HCT116 (cell line): ENCODE measurements around the gene LRRN2.

Source experiments
- SP1 ChIP-seq: IDR thresholded peaks from 2 replicates; pipeline ENCODE4 v1.6.1; 2012; ENCODE audit warnings: low read depth
- TF ChIP-seq, protein P1 (sequence below), 3 experiments: fragments of 200-600 bp in 1 of 3; sonication (generic) in 1 of 3; IDR thresholded peaks in 2 of 3; conservative IDR thresholded peaks in 1 of 3; 2 replicates each; pipeline ENCODE4 v1.5.1; 2012 to 2017; ENCODE audit warnings: low read depth in 2 of 3, low read length in 2 of 3, antibody characterized with exemption in 1 of 3, borderline replicate concordance in 1 of 3, control low read depth in 1 of 3, mild to moderate bottlenecking in 1 of 3, mixed read lengths in 1 of 3, mixed run types in 1 of 3, moderate library complexity in 1 of 3; ENCODE audit not compliant: insufficient read depth in 1 of 3

GRCh38 chr1:204621996-204622395 lies 63.5 kb downstream of the LRRN2 start:
- no peak for TF ChIP-seq SP1
- TF ChIP-seq, protein P1, sequence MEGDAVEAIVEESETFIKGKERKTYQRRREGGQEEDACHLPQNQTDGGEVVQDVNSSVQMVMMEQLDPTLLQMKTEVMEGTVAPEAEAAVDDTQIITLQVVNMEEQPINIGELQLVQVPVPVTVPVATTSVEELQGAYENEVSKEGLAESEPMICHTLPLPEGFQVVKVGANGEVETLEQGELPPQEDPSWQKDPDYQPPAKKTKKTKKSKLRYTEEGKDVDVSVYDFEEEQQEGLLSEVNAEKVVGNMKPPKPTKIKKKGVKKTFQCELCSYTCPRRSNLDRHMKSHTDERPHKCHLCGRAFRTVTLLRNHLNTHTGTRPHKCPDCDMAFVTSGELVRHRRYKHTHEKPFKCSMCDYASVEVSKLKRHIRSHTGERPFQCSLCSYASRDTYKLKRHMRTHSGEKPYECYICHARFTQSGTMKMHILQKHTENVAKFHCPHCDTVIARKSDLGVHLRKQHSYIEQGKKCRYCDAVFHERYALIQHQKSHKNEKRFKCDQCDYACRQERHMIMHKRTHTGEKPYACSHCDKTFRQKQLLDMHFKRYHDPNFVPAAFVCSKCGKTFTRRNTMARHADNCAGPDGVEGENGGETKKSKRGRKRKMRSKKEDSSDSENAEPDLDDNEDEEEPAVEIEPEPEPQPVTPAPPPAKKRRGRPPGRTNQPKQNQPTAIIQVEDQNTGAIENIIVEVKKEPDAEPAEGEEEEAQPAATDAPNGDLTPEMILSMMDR (IDR thresholded peaks at IDR 0.05 in 2 of 3, conservative IDR thresholded peaks at IDR 0.05 in 1 of 3; ENCODE audit: borderline replicate concordance in 1 of 3, insufficient read depth in 1 of 3, low read depth in 2 of 3, low read length in 2 of 3) = no peak
